HG02798 (cell line): ENCODE data around the gene PEDS1.
"Not testable (repeated sequence)": the region's sequence is repeated elsewhere in the genome, so short reads cannot be mapped to it uniquely, and the experiment has no call there.

ENCODE experiments used
- ATAC-seq: cut with Tn5 transposase; IDR thresholded peaks from one replicate; pipeline ENCODE4 v1.9.1; 2021; ENCODE audit warnings: mild to moderate bottlenecking; ENCODE audit not compliant: unreplicated experiment, poor library complexity

PEDS1 gene

GRCh38 chr20:50165684-50166554 lies 12.4 kb upstream of the PEDS1 start:
- peak; percentile 89 for ATAC-seq

- no peak for ATAC-seq
Observed at GRCh38 chr20:50163570-50164317, 10.2 kb upstream of the PEDS1 start.

GRCh38 chr20:50161494-50161893 lies 8.0 kb upstream of the PEDS1 start:
- not testable (repeated sequence) for ATAC-seq

GRCh38 chr20:50153153-50153499 lies 397 bp downstream of the PEDS1 start:
- no peak for ATAC-seq

- ATAC-seq = no peak
Observed at GRCh38 chr20:50152394-50153152, 950 bp downstream of the PEDS1 start.

- ATAC-seq = no peak
Observed at GRCh38 chr20:50151034-50151743, 2.3 kb downstream of the PEDS1 start.

- no peak for ATAC-seq
Observed at GRCh38 chr20:50149481-50150254, 3.9 kb downstream of the PEDS1 start.

- peak; percentile 65 for ATAC-seq
Observed at GRCh38 chr20:50146732-50147662, 6.5 kb downstream of the PEDS1 start.

- no peak for ATAC-seq
Observed at GRCh38 chr20:50146214-50146613, 7.3 kb downstream of the PEDS1 start.

- no peak for ATAC-seq
Observed at GRCh38 chr20:50145566-50145965, 8.0 kb downstream of the PEDS1 start.

- no peak for ATAC-seq
Observed at GRCh38 chr20:50144362-50144761, 9.2 kb downstream of the PEDS1 start.

GRCh38 chr20:50142812-50143211 lies 10.7 kb downstream of the PEDS1 start:
- no peak for ATAC-seq

- no peak for ATAC-seq
Observed at GRCh38 chr20:50141811-50142561, 11.5 kb downstream of the PEDS1 start.

- ATAC-seq = no peak
Observed at GRCh38 chr20:50141018-50141675, 12.4 kb downstream of the PEDS1 start.

GRCh38 chr20:50140339-50140859 lies 13.1 kb downstream of the PEDS1 start:
- no peak for ATAC-seq

- no peak for ATAC-seq
Observed at GRCh38 chr20:50138479-50139393, 14.8 kb downstream of the PEDS1 start.
